ENCODE measurements around the gene SPDL1.

- TF ChIP-seq TAF1 (IDR thresholded peaks at IDR 0.05; ENCODE audit: borderline replicate concordance, insufficient read depth, low read length), result no peak
- no peak for TF ChIP-seq REST (IDR thresholded peaks at IDR 0.05; ENCODE audit: insufficient read depth in 1 of 2, low read depth in 2 of 2, low read length in 2 of 2)
- no peak for TF ChIP-seq POLR2AphosphoS5 (IDR thresholded peaks at IDR 0.05; ENCODE audit: low read depth, low read length)
- TF ChIP-seq SIN3A (IDR thresholded peaks at IDR 0.05; ENCODE audit: borderline replicate concordance, insufficient read depth, low read length), result no peak
- no peak for TF ChIP-seq FOXP2 (optimal IDR thresholded peaks at IDR 0.05; ENCODE audit: borderline replicate concordance, extremely low read depth, extremely low read length, insufficient read depth)
Measured at GRCh38 chr5:169569513-169569912, 14.1 kb upstream of the SPDL1 start.
